HepG2 (cell line): ENCODE results near the gene ISG20L2. TPM values are rescaled to one million over a fixed set of nuclear protein-coding genes. Genes with fewer than 3 reads are reported as not detected.

ENCODE experiments used
- ATF1 ChIP-seq: IDR thresholded peaks from 2 replicates; pipeline ENCODE4 v1.6.1; 2016; ENCODE audit warnings: mild to moderate bottlenecking, control low read depth
- CBFB ChIP-seq: sonication (generic); formaldehyde crosslinking; IDR thresholded peaks from 2 replicates; pipeline ENCODE4 v1.4.0; 2020; ENCODE audit warnings: missing genetic modification reagents
- GMEB1 ChIP-seq: sonication (generic); formaldehyde crosslinking; IDR thresholded peaks from 2 replicates; pipeline ENCODE4 v1.5.1; 2020; ENCODE audit warnings: missing genetic modification reagents, mild to moderate bottlenecking, borderline replicate concordance
- GMEB2 ChIP-seq: IDR thresholded peaks from 2 replicates; pipeline ENCODE4 v1.6.1; 2016; ENCODE audit warnings: missing biosample characterization, missing genetic modification reagents, low read depth
- HDAC1 ChIP-seq: sonication (generic); formaldehyde crosslinking; IDR thresholded peaks from 2 replicates; pipeline ENCODE4 v1.5.1; 2020; ENCODE audit warnings: mild to moderate bottlenecking, missing genetic modification reagents
- MBNL3 ChIP-seq: fragments of 250-450 bp; sonication (Bioruptor Pico); conservative IDR thresholded peaks from 2 replicates; pipeline ENCODE4 v1.8.0; 2022; ENCODE audit warnings: mild to moderate bottlenecking, inconsistent platforms
- NR2F1 ChIP-seq, 2 experiments: fragments of 450-650 bp in 1 of 2; formaldehyde crosslinking in 1 of 2; IDR thresholded peaks; 2 replicates each; pipeline versions ENCODE4 v1.5.0 to v1.6.1; 2016 to 2020; ENCODE audit warnings: mild to moderate bottlenecking in 1 of 2, missing compliant biosample characterization in 1 of 2, missing genetic modification reagents in 1 of 2, moderate library complexity in 1 of 2
- RCOR2 ChIP-seq: IDR thresholded peaks from 2 replicates; pipeline ENCODE4 v1.6.1; 2016; ENCODE audit warnings: missing biosample characterization, missing genetic modification reagents
- RXRB ChIP-seq: IDR thresholded peaks from 2 replicates; pipeline ENCODE4 v1.6.1; 2016; ENCODE audit warnings: borderline replicate concordance, missing genetic modification reagents, missing compliant biosample characterization
- SPEN ChIP-seq: sonication (generic); formaldehyde crosslinking; IDR thresholded peaks from 2 replicates; pipeline ENCODE4 v1.5.1; 2020; ENCODE audit warnings: low read depth, mild to moderate bottlenecking, missing genetic modification reagents
- STAT5B ChIP-seq: sonication (generic); formaldehyde crosslinking; IDR thresholded peaks from 2 replicates; pipeline ENCODE4 v1.4.0; 2020; ENCODE audit warnings: missing genetic modification reagents
- TFDP1 ChIP-seq: IDR thresholded peaks from 2 replicates; pipeline ENCODE4 v1.6.1; 2016; ENCODE audit warnings: missing compliant biosample characterization, missing genetic modification reagents, borderline replicate concordance
- TSC22D2 ChIP-seq: sonication (generic); formaldehyde crosslinking; IDR thresholded peaks from 2 replicates; pipeline ENCODE4 v1.5.1; 2020; ENCODE audit warnings: missing genetic modification reagents, mild to moderate bottlenecking, borderline replicate concordance
- ZMYM2 ChIP-seq: sonication (generic); formaldehyde crosslinking; IDR thresholded peaks from 2 replicates; pipeline ENCODE4 v1.8.0; 2022; ENCODE audit warnings: mild to moderate bottlenecking, missing genetic modification reagents
- ZNF121 ChIP-seq: sonication (generic); formaldehyde crosslinking; IDR thresholded peaks from 2 replicates; pipeline ENCODE4 v1.5.0; 2020; ENCODE audit warnings: mild to moderate bottlenecking, missing genetic modification reagents
- ZNF263 ChIP-seq: sonication (generic); formaldehyde crosslinking; IDR thresholded peaks from 2 replicates; pipeline ENCODE4 v1.4.0; 2020; ENCODE audit warnings: missing genetic modification reagents
- ZNF30 ChIP-seq: sonication (generic); formaldehyde crosslinking; IDR thresholded peaks from 2 replicates; pipeline ENCODE4 v1.5.0; 2020; ENCODE audit warnings: mild to moderate bottlenecking, missing genetic modification reagents
- ZNF609 ChIP-seq: sonication (generic); formaldehyde crosslinking; IDR thresholded peaks from 2 replicates; pipeline ENCODE4 v1.4.0; 2020; ENCODE audit warnings: mild to moderate bottlenecking, missing genetic modification reagents, borderline replicate concordance
- ZNF768 ChIP-seq: sonication (generic); formaldehyde crosslinking; IDR thresholded peaks from 2 replicates; pipeline ENCODE4 v1.4.0; 2020; ENCODE audit warnings: missing genetic modification reagents
- ZNF841 ChIP-seq: sonication (generic); formaldehyde crosslinking; IDR thresholded peaks from 2 replicates; pipeline ENCODE4 v1.8.1; 2023; ENCODE audit warnings: missing genetic modification reagents, borderline replicate concordance
- ZSCAN30 ChIP-seq: sonication (generic); formaldehyde crosslinking; IDR thresholded peaks from 2 replicates; pipeline ENCODE4 v1.5.0; 2020; ENCODE audit warnings: mild to moderate bottlenecking, missing genetic modification reagents
- polyA plus RNA-seq, 8 experiments: library from polyadenylated mRNA; depleted of rRNA in 3 of 8; stranded (reverse) in 7 of 8; unstranded in 1 of 8; fragments of >200 nt; fragmentation: Illumina TruSeq in 4 of 8; extraction: Trizol in 4 of 8; gene quantifications; 2 replicates each; pipeline versions ENCODE4 v1.2.1 to v1.2.3, GENCODE V29; 2011 to 2016; ENCODE audit warnings: low read depth in 4 of 8, missing spikeins in 1 of 8, mixed read lengths in 1 of 8; ENCODE audit not compliant: insufficient read depth in 1 of 8
- total RNA-seq, 5 experiments: library from RNA; depleted of rRNA; stranded (reverse); fragments of >200 nt; fragmentation: Illumina TruSeq; extraction: Trizol; gene quantifications; 2 replicates each; pipeline ENCODE4 v1.2.3, GENCODE V29; 2016; ENCODE audit warnings: low read depth in 1 of 5

The ISG20L2 gene
- total and polyA plus RNA-seq, 2 of the 13 experiments (the other 11 are each of a cell fraction or from before 2014, with no cell fraction given) = 19.8 to 21.3 TPM

GRCh38 chr1:156767101-156767878 is 38.7 kb upstream of the ISG20L2 start, which contains the start of gene PRCC (continued):
- TF ChIP-seq STAT5B (no peak), HDAC1 (CRISPR knock-in tag) (no peak), ZNF841 (CRISPR knock-in tag) (no peak), ZNF609 (CRISPR knock-in tag) (no peak), CBFB (CRISPR knock-in tag) (peak; percentile 72; the same call in 1 of the 2 replicates), MBNL3 (CRISPR knock-in tag) (no peak), SPEN (CRISPR knock-in tag) (peak; percentile 77), GMEB2 (0 out of 2 replicates have a peak, but pooled peaks have one; percentile 51), TFDP1 (CRISPR knock-in tag) (peak; percentile 71; the same call in 1 of the 2 replicates), ZNF121 (CRISPR knock-in tag) (0 out of 2 replicates have a peak, but pooled peaks have one; percentile 29), RXRB (CRISPR knock-in tag) (peak; percentile 45; the same call in 1 of the 2 replicates), NR2F1 (CRISPR knock-in tag; IDR thresholded peaks at IDR 0.05) (no peak), ATF1 (CRISPR knock-in tag) (peak; percentile 92), ZNF263 (CRISPR knock-in tag) (no peak; the same call in 1 of the 2 replicates), ZNF30 (no peak), RCOR2 (CRISPR knock-in tag) (no peak; the same call in 1 of the 2 replicates), ZSCAN30 (CRISPR knock-in tag) (no peak), TSC22D2 (CRISPR knock-in tag) (peak; percentile 46; the same call in 1 of the 2 replicates), ZMYM2 (CRISPR knock-in tag) (no peak), GMEB1 (CRISPR knock-in tag) (peak; percentile 92), ZNF768 (CRISPR knock-in tag) (peak; percentile 83)
